K562 (cell line): ENCODE data around the gene QRICH1. TPM values are rescaled to one million over a fixed set of nuclear protein-coding genes. Genes with fewer than 3 reads are reported as not detected.

Experiments used
- CCAR2 ChIP-seq: fragments of 200-400 bp; formaldehyde crosslinking; IDR thresholded peaks from 2 replicates; pipeline ENCODE4 v1.6.1; 2017; ENCODE audit warnings: mild to moderate bottlenecking, low read depth, low read length
- CHD4 ChIP-seq: fragments of 200-600 bp; sonication (generic); IDR thresholded peaks from 3 replicates; pipeline ENCODE4 v1.6.1; 2012; ENCODE audit warnings: low read depth, mild to moderate bottlenecking, mixed read lengths, low read length, inconsistent platforms; ENCODE audit not compliant: insufficient read depth, insufficient replicate concordance, poor library complexity, severe bottlenecking
- EGR1 ChIP-seq: fragments of 450-650 bp; conservative IDR thresholded peaks from 2 replicates; pipeline ENCODE4 v1.6.1; 2017; ENCODE audit warnings: mild to moderate bottlenecking
- EHMT2 ChIP-seq: fragments of 450-650 bp; IDR thresholded peaks from 2 replicates; pipeline ENCODE4 v1.6.1; 2018; ENCODE audit warnings: antibody characterized with exemption
- HDAC6 ChIP-seq: IDR thresholded peaks from 2 replicates; pipeline ENCODE4 v1.6.1; 2012; ENCODE audit warnings: low read depth, mild to moderate bottlenecking, control low read depth, inconsistent platforms, low read length, moderate library complexity
- KDM2B ChIP-seq: fragments of 250-450 bp; sonication (Bioruptor Pico); IDR thresholded peaks from 2 replicates; pipeline ENCODE4 v1.8.0; 2021; ENCODE audit warnings: mild to moderate bottlenecking, moderate library complexity
- LEF1 ChIP-seq: fragments of 450-650 bp; IDR thresholded peaks from 2 replicates; pipeline ENCODE4 v1.6.1; 2016; ENCODE audit warnings: mild to moderate bottlenecking
- OTX1 ChIP-seq: fragments of 450-650 bp; formaldehyde crosslinking; IDR thresholded peaks from 2 replicates; pipeline ENCODE4 v1.4.0; 2022; ENCODE audit warnings: mild to moderate bottlenecking
- PHB2 ChIP-seq: fragments of 450-650 bp; IDR thresholded peaks from 2 replicates; pipeline ENCODE4 v1.6.1; 2017; ENCODE audit warnings: low read depth
- RBM25 ChIP-seq: fragments of 200-400 bp; formaldehyde crosslinking; IDR thresholded peaks from 2 replicates; pipeline ENCODE4 v1.6.1; 2018; ENCODE audit warnings: low read length, low read depth, moderate library complexity; ENCODE audit not compliant: severe bottlenecking
- TOE1 ChIP-seq, 2 experiments: fragments of 450-650 bp in 1 of 2; sonication (generic) in 1 of 2; formaldehyde crosslinking in 1 of 2; IDR thresholded peaks; 2 replicates each; pipeline versions ENCODE4 v1.7.1 to v1.8.0; 2016 to 2022; ENCODE audit warnings: borderline replicate concordance in 2 of 2, mild to moderate bottlenecking in 2 of 2, antibody characterized with exemption in 1 of 2, inconsistent platforms in 1 of 2, low read depth in 1 of 2, missing genetic modification reagents in 1 of 2, moderate library complexity in 1 of 2
- TSHZ1 ChIP-seq: fragments of 250-450 bp; sonication (Bioruptor Pico); IDR thresholded peaks from 2 replicates; pipeline ENCODE4 v1.4.0; 2020; ENCODE audit warnings: mild to moderate bottlenecking, moderate library complexity
- USF1 ChIP-seq: sonication (generic); formaldehyde crosslinking; IDR thresholded peaks from 2 replicates; pipeline ENCODE4 v1.9.0; 2022; ENCODE audit warnings: mild to moderate bottlenecking, missing genetic modification reagents
- XRCC3 ChIP-seq: fragments of 450-650 bp; IDR thresholded peaks from 2 replicates; pipeline ENCODE4 v1.6.1; 2017; ENCODE audit warnings: mild to moderate bottlenecking, moderate library complexity
- ZNF121 ChIP-seq: sonication (generic); formaldehyde crosslinking; conservative IDR thresholded peaks from 2 replicates; pipeline ENCODE4 v1.8.0; 2022; ENCODE audit warnings: missing genetic modification reagents
- ZNF224 ChIP-seq: sonication (generic); formaldehyde crosslinking; IDR thresholded peaks from 2 replicates; pipeline ENCODE4 v1.8.0; 2022; ENCODE audit warnings: mild to moderate bottlenecking, missing genetic modification reagents
- ZNF668 ChIP-seq: fragments of 250-450 bp; sonication (Bioruptor Pico); IDR thresholded peaks from 2 replicates; pipeline ENCODE4 v1.8.0; 2022; ENCODE audit warnings: mild to moderate bottlenecking, inconsistent platforms
- ZSCAN29 ChIP-seq: fragments of 450-650 bp; IDR thresholded peaks from 2 replicates; pipeline ENCODE4 v1.6.1; 2017
- polyA plus RNA-seq, 8 experiments: library from polyadenylated mRNA; depleted of rRNA in 4 of 8; stranded (reverse) in 5 of 8; unstranded in 3 of 8; fragments of >200 nt; fragmentation: Nextera tagmentation in 2 of 8; fragmentation: Illumina TruSeq in 1 of 8; extraction: Ambion mirVana in 2 of 8; extraction: Trizol in 1 of 8; gene quantifications; 2 replicates each; pipeline versions ENCODE4 v1.2.1 to v1.2.3, GENCODE V29; 2011 to 2014; ENCODE audit warnings: inconsistent platforms in 1 of 8, missing spikeins in 1 of 8
- total RNA-seq, 7 experiments: library from RNA; depleted of rRNA in 6 of 7; stranded (reverse); fragments of >200 nt in 6 of 7; fragmentation: Illumina TruSeq in 2 of 7; extraction: Trizol in 2 of 7; gene quantifications; 2 replicates each; pipeline versions ENCODE4 v1.2.1 to v1.2.3, GENCODE V29; 2011 to 2021; ENCODE audit warnings: low replicate concordance in 1 of 7
- TF ChIP-seq, protein P1 (sequence below): sonication (generic); formaldehyde crosslinking; IDR thresholded peaks from 2 replicates; pipeline ENCODE4 v1.8.0; 2022; ENCODE audit warnings: mild to moderate bottlenecking, missing genetic modification reagents
- TF ChIP-seq, protein P2 (sequence below): fragments of 250-450 bp; sonication (Bioruptor Pico); IDR thresholded peaks from 2 replicates; pipeline ENCODE4 v1.8.0; 2022; ENCODE audit warnings: moderate library complexity, mild to moderate bottlenecking, inconsistent platforms

QRICH1 gene
- total and polyA plus RNA-seq, 9 of the 15 experiments (the other 6 are each of a cell fraction or from before 2014, with no cell fraction given): 20.1 to 99.2 (median 56.7) TPM

GRCh38 chr3:49120438-49121131 lies 26.7 kb upstream of the QRICH1 start, which contains the start of gene USP19 (continued):
- no peak for TF ChIP-seq ZNF121 (CRISPR knock-in tag)
- TF ChIP-seq CHD4: no peak
- no peak for TF ChIP-seq ZSCAN29
- TF ChIP-seq HDAC6: no peak
- TF ChIP-seq PHB2: no peak
- no peak for TF ChIP-seq TOE1 (IDR thresholded peaks at IDR 0.05; ENCODE audit: borderline replicate concordance)
- TF ChIP-seq TOE1 (CRISPR knock-in tag; IDR thresholded peaks at IDR 0.05; ENCODE audit: borderline replicate concordance, low read depth): no peak
- TF ChIP-seq USF1 (CRISPR knock-in tag): no peak
- no peak for TF ChIP-seq TSHZ1 (CRISPR knock-in tag)
- TF ChIP-seq, protein P1, sequence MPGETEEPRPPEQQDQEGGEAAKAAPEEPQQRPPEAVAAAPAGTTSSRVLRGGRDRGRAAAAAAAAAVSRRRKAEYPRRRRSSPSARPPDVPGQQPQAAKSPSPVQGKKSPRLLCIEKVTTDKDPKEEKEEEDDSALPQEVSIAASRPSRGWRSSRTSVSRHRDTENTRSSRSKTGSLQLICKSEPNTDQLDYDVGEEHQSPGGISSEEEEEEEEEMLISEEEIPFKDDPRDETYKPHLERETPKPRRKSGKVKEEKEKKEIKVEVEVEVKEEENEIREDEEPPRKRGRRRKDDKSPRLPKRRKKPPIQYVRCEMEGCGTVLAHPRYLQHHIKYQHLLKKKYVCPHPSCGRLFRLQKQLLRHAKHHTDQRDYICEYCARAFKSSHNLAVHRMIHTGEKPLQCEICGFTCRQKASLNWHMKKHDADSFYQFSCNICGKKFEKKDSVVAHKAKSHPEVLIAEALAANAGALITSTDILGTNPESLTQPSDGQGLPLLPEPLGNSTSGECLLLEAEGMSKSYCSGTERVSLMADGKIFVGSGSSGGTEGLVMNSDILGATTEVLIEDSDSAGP (CRISPR knock-in tag): no peak
- no peak for TF ChIP-seq RBM25
- no peak for TF ChIP-seq CCAR2
- TF ChIP-seq, protein P2, sequence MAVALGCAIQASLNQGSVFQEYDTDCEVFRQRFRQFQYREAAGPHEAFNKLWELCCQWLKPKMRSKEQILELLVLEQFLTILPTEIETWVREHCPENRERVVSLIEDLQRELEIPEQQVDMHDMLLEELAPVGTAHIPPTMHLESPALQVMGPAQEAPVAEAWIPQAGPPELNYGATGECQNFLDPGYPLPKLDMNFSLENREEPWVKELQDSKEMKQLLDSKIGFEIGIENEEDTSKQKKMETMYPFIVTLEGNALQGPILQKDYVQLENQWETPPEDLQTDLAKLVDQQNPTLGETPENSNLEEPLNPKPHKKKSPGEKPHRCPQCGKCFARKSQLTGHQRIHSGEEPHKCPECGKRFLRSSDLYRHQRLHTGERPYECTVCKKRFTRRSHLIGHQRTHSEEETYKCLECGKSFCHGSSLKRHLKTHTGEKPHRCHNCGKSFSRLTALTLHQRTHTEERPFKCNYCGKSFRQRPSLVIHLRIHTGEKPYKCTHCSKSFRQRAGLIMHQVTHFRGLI (CRISPR knock-in tag): no peak
- no peak for TF ChIP-seq OTX1 (CRISPR knock-in tag)
- TF ChIP-seq XRCC3: no peak
- TF ChIP-seq ZNF668 (CRISPR knock-in tag): no peak
- TF ChIP-seq LEF1: no peak
- TF ChIP-seq EGR1: no peak; the same call in 1 of the 2 replicates
- TF ChIP-seq KDM2B (CRISPR knock-in tag): no peak
- no peak for TF ChIP-seq ZNF224
- no peak for TF ChIP-seq EHMT2
